Activated CD4-positive, CD25-positive, alpha-beta regulatory T cell treated with anti-CD3 and anti-CD28 coated beads, Interleukin-2, amount 50 U/mL, for 16 hours (primary cell): ENCODE data around the gene CANX.

Experiments used
- DNase-seq: peaks from one replicate; pipeline ENCODE4 v3.0.0-alpha.2; 2020; ENCODE audit warnings: low read depth, low spot score

CANX gene

GRCh38 chr5:179755022-179755421 is 56.3 kb downstream of the CANX start:
- no peak for DNase-seq

GRCh38 chr5:179758955-179759354 is 60.2 kb downstream of the CANX start:
- no peak for DNase-seq

DNA sequence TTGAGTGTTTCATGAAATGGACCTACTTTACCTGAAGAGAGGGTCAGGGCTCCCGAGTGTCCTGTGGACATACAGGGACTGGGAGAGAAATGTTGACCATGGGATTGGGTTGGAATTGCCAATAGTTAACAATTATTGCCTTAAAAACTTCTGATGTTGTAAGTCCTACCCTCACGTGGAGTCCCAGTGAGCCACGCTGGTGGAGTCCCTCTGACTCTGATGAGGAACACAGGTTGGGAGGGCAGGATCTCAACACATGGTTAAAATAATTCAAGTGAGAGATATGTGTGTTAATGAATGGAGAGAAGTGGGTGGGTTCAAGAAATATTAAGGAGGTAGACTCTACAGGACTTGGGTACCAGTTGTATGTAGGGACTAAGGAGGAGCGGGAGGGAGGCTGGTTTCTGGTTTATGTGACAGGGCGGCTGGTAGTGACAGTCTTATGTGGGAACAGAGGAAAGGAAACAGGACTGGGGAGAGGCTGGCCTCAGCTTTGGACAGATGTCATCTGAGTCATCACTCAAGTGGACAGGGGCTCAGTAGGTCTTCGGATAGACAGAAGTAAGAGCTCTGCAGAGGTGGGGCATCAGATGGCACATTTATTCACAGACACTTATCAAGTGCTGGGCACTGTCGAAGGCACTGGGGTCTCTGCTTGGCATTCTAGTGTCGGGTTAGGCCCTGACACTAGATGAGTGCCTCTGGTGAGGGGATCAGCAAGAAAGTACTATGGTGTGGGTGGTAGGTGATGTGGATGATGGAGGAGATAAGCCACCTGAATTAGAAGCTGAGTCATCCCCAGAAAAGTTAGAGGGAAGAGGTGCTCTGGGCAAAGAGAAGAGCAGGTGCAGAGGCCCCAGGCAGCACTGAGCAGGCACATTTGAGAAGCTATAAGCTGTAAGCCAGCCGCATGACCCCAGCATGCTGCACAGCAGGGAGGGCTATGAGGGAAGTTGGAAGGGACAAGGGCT is 61.1 kb downstream of the CANX start:
- no peak for DNase-seq

DNA sequence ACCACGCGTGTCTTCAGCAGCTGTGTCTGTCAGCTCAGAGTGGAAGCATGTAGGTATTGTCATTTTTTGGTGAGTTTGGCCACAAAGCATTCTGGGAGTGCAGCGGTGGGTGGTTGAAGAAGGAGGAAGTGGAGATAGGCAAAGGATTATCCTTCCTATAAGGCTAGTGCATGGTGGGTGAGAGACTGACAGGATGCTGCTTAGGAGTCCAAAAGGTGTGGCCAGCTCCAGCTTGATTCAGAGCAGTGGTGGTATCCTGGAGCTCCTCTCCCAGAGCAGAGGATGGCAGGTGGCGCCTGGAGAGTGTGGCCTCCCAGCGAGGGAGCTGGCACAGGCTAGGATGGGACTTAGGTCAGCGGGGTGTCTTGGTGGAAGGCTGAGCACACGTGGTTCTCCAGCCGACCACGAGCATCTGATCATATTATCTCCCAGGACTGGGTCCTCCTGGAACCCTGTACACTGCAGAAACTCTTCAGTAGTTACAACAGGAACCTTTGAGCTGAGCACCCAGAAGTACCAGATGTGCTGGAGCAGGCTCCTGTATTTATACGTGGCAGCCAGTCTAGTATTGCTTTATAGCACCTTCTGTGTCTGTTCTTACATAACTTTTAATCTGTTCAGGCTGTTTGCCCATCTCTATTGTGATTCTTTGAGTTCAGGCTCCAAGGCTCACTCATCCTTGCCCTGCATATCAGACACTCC is 63.5 kb downstream of the CANX start:
- no peak for DNase-seq

DNA sequence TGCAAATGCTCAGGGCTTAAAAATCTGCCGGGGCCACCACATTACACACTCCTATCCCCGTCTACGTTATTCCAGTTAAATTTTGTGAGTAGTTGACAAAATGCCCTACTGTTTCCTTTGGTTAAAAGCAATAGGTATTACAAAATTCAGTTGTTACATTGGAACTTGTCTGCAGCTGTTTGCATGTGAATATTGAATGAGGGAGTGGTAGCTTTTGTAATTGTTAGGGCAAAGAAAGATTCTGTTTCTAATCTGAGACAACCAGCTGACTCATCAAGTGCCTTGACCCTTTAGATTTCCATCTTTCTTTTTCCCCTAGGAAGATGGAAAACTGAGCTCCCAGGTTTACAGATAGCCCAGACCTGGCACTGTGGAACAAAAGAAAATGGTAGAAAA is 64.0 kb downstream of the CANX start:
- DNase-seq, result no peak

DNA sequence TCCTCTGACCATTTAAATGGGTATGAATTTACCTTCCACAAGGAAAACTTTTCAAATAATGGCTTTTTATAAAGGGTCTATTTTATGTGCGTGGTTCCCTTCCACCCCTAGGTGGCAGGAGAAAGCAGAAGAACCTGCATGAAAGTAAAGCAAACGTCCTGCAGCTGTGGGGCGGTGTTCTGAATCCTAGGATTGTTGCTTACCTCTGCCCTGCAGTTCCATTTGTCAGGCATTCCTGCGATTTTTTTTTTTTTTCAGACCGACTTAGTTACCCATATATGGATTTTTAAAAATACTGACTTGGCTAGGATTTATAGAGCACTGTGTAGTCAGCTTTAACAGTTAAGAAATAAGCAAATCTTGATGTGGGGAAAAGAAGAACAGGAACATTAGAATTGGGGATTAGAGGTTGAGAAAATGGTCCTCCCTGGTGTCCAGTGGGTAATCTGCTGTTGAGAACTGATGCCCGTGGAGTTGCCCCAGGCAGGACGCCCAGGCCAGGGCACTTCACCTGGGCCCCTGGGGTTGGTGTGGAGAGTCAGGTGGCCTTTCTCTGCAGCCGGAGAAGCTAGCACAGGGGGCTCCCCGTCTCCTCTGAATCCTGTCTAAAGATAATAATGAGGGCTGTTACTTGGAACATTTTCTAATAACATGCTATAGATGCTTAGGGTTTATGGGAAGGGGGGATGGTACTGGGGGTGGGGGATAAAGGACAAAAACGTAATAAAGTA is 64.6 kb downstream of the CANX start:
- peak; percentile 16 for DNase-seq

- no peak for DNase-seq
Observed at GRCh38 chr5:179764056-179764455, 65.3 kb downstream of the CANX start.

DNA sequence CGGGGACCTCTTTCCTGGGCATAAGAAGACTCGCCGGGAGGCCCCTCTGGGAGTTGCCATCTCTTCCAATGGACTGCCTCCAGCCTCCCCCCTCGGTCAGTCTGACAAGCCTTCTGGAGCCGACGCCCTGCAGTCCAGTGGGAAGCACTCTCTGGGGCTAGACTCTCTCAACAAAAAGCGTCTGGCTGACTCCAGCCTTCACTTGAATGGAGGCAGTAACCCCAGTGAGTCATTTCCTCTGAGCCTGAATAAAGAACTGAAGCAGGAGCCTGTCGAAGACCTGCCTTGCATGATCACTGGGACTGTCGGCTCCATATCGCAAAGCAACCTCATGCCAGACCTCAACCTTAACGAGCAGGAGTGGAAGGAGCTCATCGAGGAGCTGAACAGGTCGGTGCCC is 66.6 kb downstream of the CANX start:
- DNase-seq, result no peak

DNA sequence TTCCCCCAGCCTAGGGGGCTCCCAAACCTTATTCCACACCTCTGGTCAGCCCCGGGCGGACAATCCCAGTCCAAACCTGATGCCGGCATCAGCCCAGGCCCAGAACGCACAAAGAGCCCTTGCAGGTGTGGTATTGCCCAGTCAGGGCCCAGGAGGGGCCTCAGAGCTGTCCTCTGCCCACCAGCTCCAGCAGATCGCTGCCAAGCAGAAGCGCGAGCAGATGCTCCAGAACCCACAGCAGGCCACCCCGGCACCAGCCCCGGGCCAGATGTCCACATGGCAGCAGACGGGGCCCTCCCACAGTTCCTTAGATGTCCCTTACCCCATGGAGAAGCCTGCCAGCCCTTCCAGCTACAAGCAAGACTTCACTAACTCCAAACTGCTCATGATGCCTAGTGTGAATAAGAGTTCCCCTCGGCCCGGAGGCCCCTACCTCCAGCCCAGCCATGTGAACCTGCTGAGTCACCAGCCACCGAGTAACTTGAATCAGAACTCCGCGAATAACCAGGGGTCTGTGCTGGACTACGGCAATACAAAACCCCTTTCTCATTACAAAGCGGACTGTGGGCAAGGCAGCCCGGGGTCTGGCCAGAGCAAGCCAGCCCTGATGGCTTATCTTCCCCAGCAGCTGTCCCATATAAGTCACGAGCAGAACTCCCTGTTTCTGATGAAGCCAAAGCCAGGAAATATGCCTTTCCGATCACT is 67.4 kb downstream of the CANX start:
- no peak for DNase-seq

- DNase-seq, result no peak
Observed at GRCh38 chr5:179766726-179767455, 68.1 kb downstream of the CANX start.

- DNase-seq, result no peak
Observed at GRCh38 chr5:179767496-179768100, 68.8 kb downstream of the CANX start.

- DNase-seq, result no peak
Observed at GRCh38 chr5:179768326-179769085, 69.7 kb downstream of the CANX start.

GRCh38 chr5:179769271-179769670 is 70.5 kb downstream of the CANX start:
- DNase-seq, result no peak

DNA sequence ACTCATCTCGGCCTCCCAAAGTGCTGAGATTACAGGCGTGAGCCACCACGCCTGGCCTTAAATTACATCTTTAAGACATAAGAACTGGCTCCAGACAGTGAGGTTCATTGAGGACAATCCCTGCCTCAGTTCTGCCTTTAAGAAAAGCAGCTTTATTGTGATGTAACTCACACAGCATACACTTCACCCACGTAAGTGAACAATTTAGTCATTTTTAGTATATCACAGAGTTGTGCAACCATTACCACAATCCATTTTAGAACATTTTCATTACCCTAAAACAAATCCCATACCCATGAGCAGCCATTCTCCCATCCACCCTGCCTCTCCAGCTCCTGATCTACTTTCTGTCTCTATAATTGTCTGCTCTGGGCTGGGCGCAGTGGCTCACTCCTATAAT is 71.0 kb downstream of the CANX start:
- no peak for DNase-seq

DNA sequence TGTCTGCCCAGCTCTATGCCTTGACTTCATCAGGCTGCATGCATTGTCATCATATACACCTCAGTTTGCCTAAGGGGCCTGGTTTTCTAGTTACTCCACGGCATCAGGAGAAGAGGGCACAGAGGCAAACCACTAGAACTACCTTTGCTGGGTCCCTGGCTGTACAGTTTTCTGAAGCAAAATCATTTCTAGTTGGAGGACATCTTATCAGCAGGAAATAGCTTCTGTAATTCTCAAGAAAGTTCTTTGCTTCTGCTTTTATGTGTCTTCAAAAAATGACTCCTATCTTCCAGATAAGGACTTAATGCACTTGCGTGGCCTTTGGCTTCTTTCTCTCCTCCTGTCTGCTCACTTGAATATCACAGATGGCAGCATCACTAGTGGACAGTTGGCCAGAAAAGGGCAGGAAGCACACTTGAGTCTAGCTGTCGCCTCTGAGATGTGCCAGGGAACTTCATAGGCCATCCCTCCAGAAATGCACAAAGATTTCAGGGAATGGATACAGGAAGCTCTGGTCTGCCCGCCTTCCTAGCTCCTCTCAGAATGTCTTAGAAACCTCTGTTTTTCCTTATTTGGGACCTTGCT is 72.6 kb downstream of the CANX start:
- DNase-seq, result no peak

GRCh38 chr5:179772351-179772750 is 73.6 kb downstream of the CANX start:
- no peak for DNase-seq

DNA sequence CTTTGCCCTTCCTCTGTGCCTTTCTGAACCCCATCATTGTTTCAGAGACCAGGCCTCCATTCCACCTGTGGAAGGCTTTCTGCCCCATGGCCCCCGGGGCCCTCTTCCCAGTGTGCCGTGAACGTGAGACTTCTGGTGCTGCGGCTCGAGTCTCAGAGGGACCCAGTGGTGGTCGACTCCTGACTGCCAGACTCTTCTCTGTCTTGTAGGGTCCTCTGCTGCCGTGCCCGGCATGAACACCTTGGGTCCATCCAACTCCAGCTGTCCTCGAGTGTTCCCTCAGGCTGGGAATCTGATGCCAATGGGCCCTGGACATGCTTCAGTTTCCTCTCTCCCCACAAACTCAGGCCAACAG is 74.9 kb downstream of the CANX start:
- DNase-seq, result no peak

GRCh38 chr5:179774442-179774841 is 75.7 kb downstream of the CANX start:
- DNase-seq, result no peak

DNA sequence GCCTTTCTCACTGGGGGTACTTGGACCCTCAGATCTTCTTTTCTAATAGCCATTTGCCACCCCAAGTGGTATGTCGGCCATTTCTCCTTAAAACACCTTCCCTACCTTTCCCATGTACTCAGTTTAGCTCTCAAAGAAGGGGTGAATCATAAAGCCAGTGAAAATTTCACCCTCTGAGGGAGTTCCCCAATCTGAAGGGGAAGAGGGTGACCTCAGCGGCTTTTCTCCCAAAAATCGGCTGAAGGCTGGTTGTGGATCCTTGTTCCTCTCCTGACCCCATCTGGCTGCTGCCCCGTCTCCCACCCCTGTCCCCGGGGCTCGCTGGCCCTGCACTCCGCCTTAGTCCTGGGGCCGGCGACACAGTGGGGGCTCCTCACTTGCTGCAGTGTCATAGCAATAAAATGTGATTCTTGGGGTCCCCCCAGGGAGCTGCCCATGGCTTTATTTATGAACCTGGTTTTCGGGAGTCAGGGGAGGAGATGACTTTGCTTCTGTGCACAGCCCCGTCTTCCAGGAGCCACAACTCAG is 77.7 kb downstream of the CANX start:
- no peak for DNase-seq
